ENCODE data around the gene HOXB8.
A peak's percentile ranks its signal among the peaks of the same experiment; 100 is the strongest.

HOXB8 gene

GRCh38 chr17:48603959-48604769, 10.9 kb downstream of the HOXB8 start:
- Mint-ChIP-seq H3K27me3 (ENCODE audit: low read depth, poor library complexity) (peaks cover 5% of the 10 kb centered on the region), H3K27ac (peak overlapping the region; percentile 100), H3K4me1 (peaks cover 70% of the 10 kb centered on the region), H3K4me3 (peak overlapping the region; percentile 99), H3K9me3 (no peaks in the 10 kb centered on the region), H3K36me3 (ENCODE audit: low read depth) (peaks cover 75% of the 10 kb centered on the region)
- TF ChIP-seq CTCF (IDR thresholded peaks at IDR 0.05), result no peak
- DNase-seq, result peak; percentile 57

- no peak for TF ChIP-seq CTCF (IDR thresholded peaks at IDR 0.05)
- no peak for DNase-seq
- Mint-ChIP-seq H3K27me3 (ENCODE audit: low read depth, poor library complexity) (peaks cover 10% of the 10 kb centered on the region), H3K4me1 (peaks cover 61% of the 10 kb centered on the region), H3K4me3 (peak overlapping the region; percentile 99), H3K27ac (peak overlapping the region; percentile 100), H3K9me3 (no peaks in the 10 kb centered on the region), H3K36me3 (ENCODE audit: low read depth) (peaks cover 89% of the 10 kb centered on the region)
These were observed 13.3 kb downstream of the HOXB8 start for GRCh38 chr17:48601539-48602425.

GRCh38 chr17:48601207-48601538, 13.9 kb downstream of the HOXB8 start:
- Mint-ChIP-seq H3K36me3 (ENCODE audit: low read depth) (peaks cover 89% of the 10 kb centered on the region), H3K4me3 (peak overlapping the region; percentile 99), H3K4me1 (peaks cover 58% of the 10 kb centered on the region)

GRCh38 chr17:48600244-48601098, 14.6 kb downstream of the HOXB8 start:
- Mint-ChIP-seq H3K4me1 (peaks cover 58% of the 10 kb centered on the region), H3K36me3 (ENCODE audit: low read depth) (peaks cover 96% of the 10 kb centered on the region), H3K27me3 (ENCODE audit: low read depth, poor library complexity) (peaks cover 14% of the 10 kb centered on the region), H3K4me3 (peak overlapping the region; percentile 99), H3K9me3 (no peaks in the 10 kb centered on the region), H3K27ac (peak overlapping the region; percentile 100)
- DNase-seq, result no peak
- TF ChIP-seq CTCF (IDR thresholded peaks at IDR 0.05), result no peak

More at GRCh38 chr17:48601207-48601538, 13.9 kb downstream of the HOXB8 start:
- DNase-seq, result no peak
- H3K27ac Mint-ChIP-seq, result peak overlapping the region; percentile 100
- peaks cover 10% of the 10 kb centered on the region for H3K27me3 Mint-ChIP-seq (ENCODE audit: low read depth, poor library complexity)
- no peak for TF ChIP-seq CTCF (IDR thresholded peaks at IDR 0.05)
- H3K9me3 Mint-ChIP-seq, result no peaks in the 10 kb centered on the region

GRCh38 chr17:48599354-48599753, 15.7 kb downstream of the HOXB8 start:
- peaks cover 19% of the 10 kb centered on the region for H3K27me3 Mint-ChIP-seq (ENCODE audit: low read depth, poor library complexity)

More at GRCh38 chr17:48599354-48599753, 15.7 kb downstream of the HOXB8 start:
- Mint-ChIP-seq H3K36me3 (ENCODE audit: low read depth) (peaks cover 99% of the 10 kb centered on the region), H3K27ac (peak overlapping the region; percentile 100), H3K4me1 (peaks cover 60% of the 10 kb centered on the region), H3K4me3 (peak overlapping the region; percentile 99), H3K9me3 (no peaks in the 10 kb centered on the region)
- no peak for TF ChIP-seq CTCF (IDR thresholded peaks at IDR 0.05)
- no peak for DNase-seq
